Vagina (tissue), 2 donors: ENCODE results near the gene C19orf67. TPM values are rescaled to one million over a fixed set of nuclear protein-coding genes. Genes with fewer than 3 reads are reported as not detected.

ENCODE experiments used
- DNase-seq, 2 donors: peaks; one replicate each; pipeline ENCODE4 v3.0.0-alpha.2; 2017; ENCODE audit errors: extremely low spot score in 2 of 2
- H3K27ac ChIP-seq: fragments of 200-600 bp; sonication (generic); one replicate; pipeline ENCODE4 v1.5.1; 2019
- H3K27me3 ChIP-seq: fragments of 200-600 bp; sonication (generic); one replicate; pipeline ENCODE4 v1.5.1; 2019
- H3K36me3 ChIP-seq, 2 donors: fragments of 200-600 bp; sonication (generic); one replicate each; pipeline ENCODE4 v1.5.1; 2017 to 2019
- H3K4me1 ChIP-seq: fragments of 200-600 bp; sonication (generic); one replicate; pipeline ENCODE4 v1.5.1; 2019
- H3K4me3 ChIP-seq, 2 donors: fragments of 200-600 bp; sonication (generic); 1 replicate in 1 of 2; 2 replicates in 1 of 2; pipeline ENCODE4 v1.5.1; 2016 to 2019
- H3K9me3 ChIP-seq: fragments of 200-600 bp; sonication (generic); one replicate; pipeline ENCODE4 v1.5.1; 2019
- CTCF ChIP-seq, 3 experiments: fragments of 450-650 bp in 2 of 3; fragments of 200-600 bp in 1 of 3; sonication (generic) in 1 of 3; IDR thresholded peaks; one replicate each; pipeline ENCODE4 v1.5.1; 2017 to 2019; ENCODE audit warnings: antibody characterized with exemption in 3 of 3, mild to moderate bottlenecking in 2 of 3, moderate library complexity in 2 of 3
- POLR2A ChIP-seq, 2 donors: fragments of 450-650 bp; IDR thresholded peaks; one replicate each; pipeline ENCODE4 v1.6.1; 2017; ENCODE audit warnings: antibody characterized with exemption in 2 of 2, mild to moderate bottlenecking in 2 of 2, moderate library complexity in 2 of 2
- POLR2AphosphoS5 ChIP-seq, 2 donors: sonication (generic); formaldehyde crosslinking; IDR thresholded peaks; one replicate each; pipeline ENCODE4 v1.9.0; 2017; ENCODE audit warnings: antibody characterized with exemption in 2 of 2, mild to moderate bottlenecking in 2 of 2, low read depth in 1 of 2; ENCODE audit not compliant: insufficient read depth in 1 of 2
- intact Hi-C: fragments of 100-400 bp; cut with DNase I; formaldehyde crosslinking; loops from one replicate; pipeline ENCODE4 v1.15.1; 2023
- total RNA-seq: library from RNA; depleted of rRNA; stranded (reverse); fragments of >200 nt; gene quantifications from one replicate; pipeline ENCODE4 v1.2.3, GENCODE V29; 2016

Gene C19orf67
- total RNA-seq, 1 donor from 2014 or later: not detected

- TF ChIP-seq CTCF (IDR thresholded peaks at IDR 0.05): no peak
- no peak for TF ChIP-seq POLR2A (IDR thresholded peaks at IDR 0.05)
- no peak for TF ChIP-seq POLR2AphosphoS5 (IDR thresholded peaks at IDR 0.05; ENCODE audit: insufficient read depth in 1 of 2, low read depth in 1 of 2)
- Histone ChIP-seq H3K4me1 (peaks cover 14% of the 10 kb centered on the region), H3K9me3 (peaks cover 3% of the 10 kb centered on the region), H3K4me3 (peak overlapping the region; percentile 63 to 68), H3K27me3 (no peaks in the 10 kb centered on the region), H3K27ac (peak overlapping the region; percentile 27), H3K36me3 (peaks cover 0 to 6% of the 10 kb centered on the region in 2 donors)
- no peak for DNase-seq
- intact Hi-C loops: no loop called here
These were observed 3.2 kb upstream of the C19orf67 start for GRCh38 chr19:14088634-14089411.

- no peak overlapping the region for H3K27ac ChIP-seq
- H3K27me3 ChIP-seq: no peaks in the 10 kb centered on the region
- no peaks in the 10 kb centered on the region for H3K9me3 ChIP-seq
- H3K4me3 ChIP-seq: no peak overlapping the region
- DNase-seq: no peak
- intact Hi-C loops: no loop called here
- peaks cover 0 to 6% of the 10 kb centered on the region in 2 donors for H3K36me3 ChIP-seq
- TF ChIP-seq CTCF (IDR thresholded peaks at IDR 0.05) (no peak), POLR2AphosphoS5 (IDR thresholded peaks at IDR 0.05; ENCODE audit: insufficient read depth in 1 of 2, low read depth in 1 of 2) (no peak), POLR2A (IDR thresholded peaks at IDR 0.05) (no peak)
- H3K4me1 ChIP-seq: peaks cover 25% of the 10 kb centered on the region
These were observed 515 bp upstream of the C19orf67 start for GRCh38 chr19:14086098-14086497.

GRCh38 chr19:14082675-14082960 is 3.0 kb downstream of the C19orf67 start:
- H3K36me3 ChIP-seq: no peaks in the 10 kb centered on the region
- peak overlapping the region; percentile 92 for H3K27ac ChIP-seq
- intact Hi-C loops: loop anchor here (5.0 kb wide), 1 partner anchor 35 kb away; the partner anchor contains the start of gene PRKACA
- H3K9me3 ChIP-seq: no peaks in the 10 kb centered on the region
- no peak for DNase-seq
- peak overlapping the region in 1 of 2 donors; percentile 79 for H3K4me3 ChIP-seq
- no peaks in the 10 kb centered on the region for H3K27me3 ChIP-seq
- peaks cover 25% of the 10 kb centered on the region for H3K4me1 ChIP-seq
- TF ChIP-seq POLR2A (IDR thresholded peaks at IDR 0.05): no peak
- TF ChIP-seq CTCF (IDR thresholded peaks at IDR 0.05): no peak
- TF ChIP-seq POLR2AphosphoS5 (IDR thresholded peaks at IDR 0.05; ENCODE audit: insufficient read depth in 1 of 2, low read depth in 1 of 2): no peak

- Histone ChIP-seq H3K9me3 (no peaks in the 10 kb centered on the region), H3K36me3 (no peaks in the 10 kb centered on the region), H3K4me1 (peaks cover 25% of the 10 kb centered on the region), H3K27ac (peak overlapping the region; percentile 92), H3K4me3 (peak overlapping the region; percentile 61 to 79), H3K27me3 (no peaks in the 10 kb centered on the region)
- no peak for TF ChIP-seq CTCF (IDR thresholded peaks at IDR 0.05)
- peak in 1 of 2 donors; percentile 80 for TF ChIP-seq POLR2AphosphoS5 (IDR thresholded peaks at IDR 0.05; ENCODE audit: insufficient read depth in 1 of 2, low read depth in 1 of 2)
- no peak for DNase-seq
- intact Hi-C loops: loop anchor here (5.0 kb wide), 1 partner anchor 35 kb away; the partner anchor contains the start of gene PRKACA
These were observed 3.5 kb downstream of the C19orf67 start for GRCh38 chr19:14081797-14082674.
